Karpas-422 (cell line): Measurements from ENCODE around the gene TRIM31. TPM values are rescaled to one million over a fixed set of nuclear protein-coding genes. Genes with fewer than 3 reads are reported as not detected.
"Not testable (repeated sequence)": the region's sequence is repeated elsewhere in the genome, so short reads cannot be mapped to it uniquely, and the experiment has no call there.

ENCODE experiments used
- DNase-seq: peaks from one replicate; pipeline ENCODE4 v3.0.0-alpha.2; 2015
- H2AFZ ChIP-seq: fragments of 200-600 bp; sonication (generic); 2 replicates; pipeline ENCODE4 v1.6.1; 2014; ENCODE audit warnings: antibody characterized with exemption, low read length, mixed read lengths
- H3K27ac ChIP-seq: fragments of 200-600 bp; sonication (generic); 2 replicates; pipeline ENCODE4 v1.5.1; 2014; ENCODE audit warnings: mild to moderate bottlenecking, low read length, moderate library complexity
- H3K27me3 ChIP-seq: fragments of 200-600 bp; sonication (generic); 2 replicates; pipeline ENCODE4 v1.6.1; 2014; ENCODE audit warnings: low read length, mixed read lengths
- H3K36me3 ChIP-seq: fragments of 200-600 bp; sonication (generic); 2 replicates; pipeline ENCODE4 v1.6.1; 2014; ENCODE audit warnings: low read length, mixed read lengths; ENCODE audit not compliant: insufficient read depth
- H3K4me1 ChIP-seq: fragments of 200-600 bp; sonication (generic); 2 replicates; pipeline ENCODE4 v1.6.1; 2014; ENCODE audit warnings: mild to moderate bottlenecking, low read length, mixed read lengths
- H3K4me2 ChIP-seq: fragments of 200-600 bp; sonication (generic); 2 replicates; pipeline ENCODE4 v1.6.1; 2014; ENCODE audit warnings: low read length, low read depth, mild to moderate bottlenecking; ENCODE audit not compliant: poor library complexity, severe bottlenecking
- H3K4me3 ChIP-seq: fragments of 200-600 bp; sonication (generic); 2 replicates; pipeline ENCODE4 v1.5.1; 2014; ENCODE audit warnings: mild to moderate bottlenecking, antibody characterized with exemption, low read length, mixed read lengths
- H3K79me2 ChIP-seq: fragments of 200-600 bp; sonication (generic); 2 replicates; pipeline ENCODE4 v1.6.1; 2014; ENCODE audit warnings: mild to moderate bottlenecking, low read length, mixed read lengths
- H3K9ac ChIP-seq: fragments of 200-600 bp; sonication (generic); 2 replicates; pipeline ENCODE4 v1.6.0; 2014; ENCODE audit warnings: low read length
- H3K9me2 ChIP-seq: fragments of 200-600 bp; sonication (generic), shearing (Covaris generic); replicated peaks from 2 replicates; pipeline ENCODE4 v1.6.0; 2014; ENCODE audit warnings: mild to moderate bottlenecking, low read length, moderate library complexity; ENCODE audit not compliant: insufficient read depth
- H3K9me3 ChIP-seq: fragments of 300-700, 200-600 bp; sonication (generic); 2 replicates; pipeline ENCODE4 v1.6.1; 2014; ENCODE audit warnings: low read length, mixed read lengths
- H4K20me1 ChIP-seq: fragments of 200-600 bp; sonication (generic); 2 replicates; pipeline ENCODE4 v1.6.1; 2014; ENCODE audit warnings: mild to moderate bottlenecking, antibody characterized with exemption, low read length, low read depth; ENCODE audit not compliant: insufficient read depth
- total RNA-seq: library from RNA; depleted of rRNA; stranded (reverse); fragments of >200 nt; shearing (Covaris generic); gene quantifications from 2 replicates; pipeline ENCODE4 v1.2.3, GENCODE V29; 2014; ENCODE audit warnings: low replicate concordance

Gene TRIM31
- total RNA-seq, 1 experiment from 2014 or later, result not detected

- no peaks in the 10 kb centered on the region for H3K27me3 ChIP-seq
- H2AFZ ChIP-seq, result no peak overlapping the region
- no peaks in the 10 kb centered on the region for H3K36me3 ChIP-seq
- no peak overlapping the region for H3K27ac ChIP-seq
- H3K4me1 ChIP-seq, result peaks cover 3% of the 10 kb centered on the region; the same call in 1 of the 2 replicates
- no peak overlapping the region for H3K4me3 ChIP-seq
- H3K9me2 ChIP-seq, result no peaks in the 10 kb centered on the region
- no peak for DNase-seq
- no peaks in the 10 kb centered on the region for H3K79me2 ChIP-seq
- no peak overlapping the region for H3K4me2 ChIP-seq
- no peaks in the 10 kb centered on the region for H3K9me3 ChIP-seq
- H3K9ac ChIP-seq, result no peak overlapping the region
- no peaks in the 10 kb centered on the region for H4K20me1 ChIP-seq
These were observed 16.6 kb upstream of the TRIM31 start for GRCh38 chr6:30129265-30130178.

DNA sequence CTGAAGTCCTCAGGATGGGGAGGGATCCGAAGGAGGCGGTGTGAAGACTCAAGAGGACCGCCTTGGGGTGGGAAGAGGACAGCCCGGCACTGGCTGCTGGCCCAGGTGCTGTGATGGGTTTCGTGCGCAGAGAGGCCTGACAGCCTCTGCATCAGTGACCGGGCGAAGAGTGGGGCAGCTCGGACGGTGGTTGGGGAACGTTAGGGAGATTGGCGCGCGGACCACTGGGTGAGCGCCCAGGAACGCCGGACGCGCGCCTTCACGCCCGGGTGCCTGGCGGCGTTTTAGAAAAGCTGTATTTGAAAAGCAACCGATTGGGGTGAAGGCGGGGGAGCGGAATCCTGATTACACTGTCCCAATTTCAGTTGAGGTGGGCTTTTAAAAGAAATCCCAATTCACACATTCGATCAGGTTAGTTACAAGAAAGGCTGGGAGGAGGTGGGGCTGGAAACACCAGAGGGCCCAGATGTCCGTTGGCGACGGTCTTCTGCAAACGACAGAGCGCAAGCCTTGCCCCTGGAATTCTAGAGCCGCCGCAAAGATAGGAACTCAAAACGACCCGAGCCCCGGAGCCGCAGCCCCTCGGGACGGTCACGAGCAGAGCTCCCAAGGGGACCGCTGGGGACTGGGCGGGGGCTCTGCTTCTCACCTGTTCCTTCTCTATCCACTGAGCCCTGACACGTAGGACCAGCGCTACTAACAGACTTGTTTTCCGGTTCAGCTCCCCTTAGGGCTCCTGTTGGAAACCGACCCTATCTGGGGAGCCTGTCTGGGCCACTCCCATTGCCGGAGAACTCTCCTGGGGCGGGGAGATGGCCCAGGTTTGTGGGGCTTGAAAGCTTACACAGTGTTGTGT is 14.6 kb upstream of the TRIM31 start:
- Histone ChIP-seq H3K79me2 (no peaks in the 10 kb centered on the region), H3K4me3 (no peak overlapping the region), H3K36me3 (no peaks in the 10 kb centered on the region), H3K27me3 (no peaks in the 10 kb centered on the region), H4K20me1 (no peaks in the 10 kb centered on the region), H3K4me2 (no peak overlapping the region), H3K27ac (no peak overlapping the region), H3K4me1 (peaks cover 3% of the 10 kb centered on the region; the same call in 1 of the 2 replicates), H2AFZ (no peak overlapping the region), H3K9ac (no peak overlapping the region), H3K9me3 (no peaks in the 10 kb centered on the region), H3K9me2 (no peaks in the 10 kb centered on the region)
- no peak for DNase-seq

DNA sequence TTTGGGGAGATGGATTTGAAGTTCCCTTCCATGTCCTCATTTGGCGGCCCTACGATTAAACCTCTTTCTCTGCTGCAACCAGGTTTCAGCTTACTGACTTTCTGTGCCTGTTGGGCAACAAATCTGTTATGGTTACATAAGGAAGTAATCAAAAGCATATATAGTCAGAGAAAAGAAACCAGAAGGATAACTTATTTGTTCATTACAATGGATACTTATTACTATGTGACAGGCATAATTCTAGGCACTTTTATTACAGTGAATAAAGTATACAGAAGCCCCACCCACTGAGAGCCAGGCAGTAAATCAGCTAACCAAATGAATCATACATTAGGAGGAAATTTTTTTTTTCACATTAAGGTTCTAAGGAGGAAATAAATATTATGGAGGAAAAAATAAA is 9.6 kb upstream of the TRIM31 start:
- no peaks in the 10 kb centered on the region for H3K36me3 ChIP-seq
- no peaks in the 10 kb centered on the region for H4K20me1 ChIP-seq
- H3K27ac ChIP-seq, result no peak overlapping the region
- no peak overlapping the region for H2AFZ ChIP-seq
- H3K27me3 ChIP-seq, result no peaks in the 10 kb centered on the region
- H3K9me3 ChIP-seq, result no peaks in the 10 kb centered on the region
- no peak overlapping the region for H3K4me2 ChIP-seq
- no peak for DNase-seq
- H3K79me2 ChIP-seq, result no peaks in the 10 kb centered on the region
- H3K4me1 ChIP-seq, result no peaks in the 10 kb centered on the region
- no peaks in the 10 kb centered on the region for H3K9me2 ChIP-seq
- no peak overlapping the region for H3K9ac ChIP-seq
- H3K4me3 ChIP-seq, result no peak overlapping the region

DNA sequence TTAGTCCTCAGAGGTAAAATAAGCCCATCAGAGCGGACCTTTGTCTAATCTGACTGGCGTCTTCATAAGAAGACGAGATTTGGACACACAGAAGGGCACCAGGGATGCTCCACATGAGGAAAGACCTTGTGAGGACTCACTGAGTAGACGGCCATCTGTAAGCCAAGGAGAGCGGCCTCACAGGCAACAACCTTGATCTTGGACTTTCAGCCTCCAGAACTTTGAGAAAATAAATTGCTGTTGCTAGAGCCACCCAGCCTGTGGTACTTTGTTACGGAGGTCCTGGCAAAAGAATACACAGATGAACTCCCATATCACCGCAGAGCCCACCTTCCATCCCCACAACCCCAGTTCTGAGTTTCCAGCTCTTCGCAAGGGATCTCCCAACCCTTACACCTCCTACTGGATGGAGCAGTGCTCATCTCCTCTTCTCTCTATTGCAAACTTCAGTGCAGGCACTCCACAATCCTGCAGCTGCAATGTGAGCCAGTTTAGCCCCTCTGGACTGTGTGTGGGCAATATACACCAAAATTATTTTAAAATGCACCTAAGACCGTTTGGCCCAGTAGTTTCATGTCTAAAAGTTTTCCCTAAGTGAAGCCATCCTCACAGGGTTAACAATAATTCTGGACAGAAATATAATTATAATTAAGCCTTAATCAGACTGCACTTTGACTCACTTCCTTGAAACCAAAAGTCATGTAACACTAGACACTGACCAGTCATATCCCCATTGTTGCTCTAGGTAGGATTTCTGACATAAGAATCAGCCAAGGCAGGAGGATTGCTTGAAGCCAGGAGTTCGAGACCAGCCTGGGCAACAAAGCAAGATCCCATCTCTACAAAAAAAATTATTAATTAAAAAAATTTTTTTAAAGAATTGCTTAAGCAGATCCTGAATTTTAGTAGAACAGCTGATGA is 8.8 kb upstream of the TRIM31 start:
- no peaks in the 10 kb centered on the region for H3K9me2 ChIP-seq
- no peaks in the 10 kb centered on the region for H3K79me2 ChIP-seq
- no peak overlapping the region for H3K27ac ChIP-seq
- DNase-seq, result no peak
- H2AFZ ChIP-seq, result no peak overlapping the region
- no peak overlapping the region for H3K4me3 ChIP-seq
- no peaks in the 10 kb centered on the region for H3K9me3 ChIP-seq
- H3K9ac ChIP-seq, result no peak overlapping the region
- H3K4me2 ChIP-seq, result no peak overlapping the region
- H4K20me1 ChIP-seq, result no peaks in the 10 kb centered on the region
- no peaks in the 10 kb centered on the region for H3K4me1 ChIP-seq
- H3K27me3 ChIP-seq, result no peaks in the 10 kb centered on the region
- no peaks in the 10 kb centered on the region for H3K36me3 ChIP-seq

DNA sequence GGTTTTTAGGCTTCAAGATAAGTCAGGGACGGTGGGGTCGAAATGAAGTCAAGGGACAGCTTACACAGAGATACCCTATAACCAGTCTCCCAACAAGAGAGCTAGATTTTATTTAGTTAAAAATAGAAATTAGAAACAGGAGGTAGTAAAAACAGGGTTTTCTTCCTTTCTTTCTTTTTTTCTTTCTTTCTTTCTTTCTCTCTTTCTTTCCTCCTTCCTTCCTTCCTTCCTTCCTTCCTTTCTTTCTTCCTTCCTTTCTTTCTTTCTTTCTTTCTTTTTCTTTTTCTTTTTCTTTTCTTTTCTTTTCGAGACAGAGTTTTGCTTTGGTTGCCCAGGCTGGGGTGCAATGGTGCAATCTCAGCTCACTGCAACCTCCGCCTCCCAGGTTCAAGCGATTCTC is 5.8 kb upstream of the TRIM31 start:
- H2AFZ ChIP-seq, result not testable (repeated sequence)

GRCh38 chr6:30116724-30117123 is 3.8 kb upstream of the TRIM31 start:
- Histone ChIP-seq H2AFZ (no peak overlapping the region), H3K9me2 (no peaks in the 10 kb centered on the region), H3K4me2 (no peak overlapping the region), H3K79me2 (no peaks in the 10 kb centered on the region), H3K9me3 (no peaks in the 10 kb centered on the region), H3K4me1 (no peaks in the 10 kb centered on the region), H3K36me3 (no peaks in the 10 kb centered on the region), H3K9ac (no peak overlapping the region), H3K27ac (no peak overlapping the region), H3K27me3 (no peaks in the 10 kb centered on the region), H4K20me1 (no peaks in the 10 kb centered on the region), H3K4me3 (no peak overlapping the region)
- no peak for DNase-seq

More for the DNA sequence above, 5.8 kb upstream of the TRIM31 start:
- not testable (repeated sequence) for DNase-seq, H3K36me3 ChIP-seq, H3K9me2 ChIP-seq, H3K9ac ChIP-seq, H3K4me2 ChIP-seq, H3K9me3 ChIP-seq, H4K20me1 ChIP-seq, H3K79me2 ChIP-seq, H3K4me1 ChIP-seq, H3K27me3 ChIP-seq, H3K27ac ChIP-seq, H3K4me3 ChIP-seq

GRCh38 chr6:30113841-30114240 is 951 bp upstream of the TRIM31 start:
- no peaks in the 10 kb centered on the region for H3K9me2 ChIP-seq
- H3K27ac ChIP-seq, result no peak overlapping the region
- no peaks in the 10 kb centered on the region for H3K79me2 ChIP-seq
- H3K4me3 ChIP-seq, result no peak overlapping the region
- no peaks in the 10 kb centered on the region for H3K27me3 ChIP-seq
- H3K36me3 ChIP-seq, result no peaks in the 10 kb centered on the region
- 0 out of 2 replicates have a peak, but pooled peaks cover 4% of the 10 kb centered on the region for H3K4me1 ChIP-seq
- no peak overlapping the region for H3K4me2 ChIP-seq
- H2AFZ ChIP-seq, result no peak overlapping the region
- H3K9me3 ChIP-seq, result no peaks in the 10 kb centered on the region
- H4K20me1 ChIP-seq, result no peaks in the 10 kb centered on the region
- no peak overlapping the region for H3K9ac ChIP-seq
- DNase-seq, result no peak
